ENCODE results near the gene TMEM98.
A peak's percentile ranks its signal among the peaks of the same experiment; 100 is the strongest.

TMEM98 gene

GRCh38 chr17:32992321-32993033, 64.5 kb downstream of the TMEM98 start:
- Histone ChIP-seq H3K4me2 (ENCODE audit: low read depth, low read length) (no peak overlapping the region), H3F3A (ENCODE audit: insufficient read depth, low read length) (peaks cover 19% of the 10 kb centered on the region), H3K4me3 (ENCODE audit: low read length) (no peak overlapping the region), H3K36me3 (replicated peaks; ENCODE audit: insufficient read depth, low read length) (no peaks in the 10 kb centered on the region), H3K27me3 (replicated peaks; ENCODE audit: insufficient read depth, low read length) (no peaks in the 10 kb centered on the region), H3K27ac (ENCODE audit: low read length) (no peak overlapping the region), H3K79me2 (ENCODE audit: low read length) (no peaks in the 10 kb centered on the region), H2AFZ (ENCODE audit: low read length) (no peak overlapping the region), H3K9me2 (replicated peaks; ENCODE audit: insufficient read depth, low read length) (no peaks in the 10 kb centered on the region), H3K9me3 (replicated peaks; ENCODE audit: insufficient read depth, low read length) (no peaks in the 10 kb centered on the region), H3K4me1 (ENCODE audit: low read length) (peaks cover 38% of the 10 kb centered on the region), H4K20me1 (ENCODE audit: insufficient read depth, low read length) (no peaks in the 10 kb centered on the region), H3K9ac (ENCODE audit: low read length) (no peak overlapping the region)
- peak; percentile 31 for DNase-seq
- TF ChIP-seq EZH2phosphoT487 (IDR thresholded peaks at IDR 0.05; ENCODE audit: low read length) (no peak), CTCF (IDR thresholded peaks at IDR 0.05; ENCODE audit: low read length) (no peak), EZH2 (optimal IDR thresholded peaks at IDR 0.05; ENCODE audit: low read depth, low read length) (no peak)

GRCh38 chr17:32993977-32994376, 66.0 kb downstream of the TMEM98 start:
- H3K9me3 ChIP-seq (replicated peaks; ENCODE audit: insufficient read depth, low read length), result no peaks in the 10 kb centered on the region
- H3K4me2 ChIP-seq (ENCODE audit: low read depth, low read length), result peak overlapping the region; percentile 56
- no peaks in the 10 kb centered on the region for H3K79me2 ChIP-seq (ENCODE audit: low read length)
- peak overlapping the region; percentile 32 for H3K9ac ChIP-seq (ENCODE audit: low read length)
- peak; percentile 50 for DNase-seq
- H3K27me3 ChIP-seq (replicated peaks; ENCODE audit: insufficient read depth, low read length), result no peaks in the 10 kb centered on the region
- no peaks in the 10 kb centered on the region for H3K9me2 ChIP-seq (replicated peaks; ENCODE audit: insufficient read depth, low read length)
- peak overlapping the region; percentile 4; the same call in 1 of the 2 replicates for H3K4me3 ChIP-seq (ENCODE audit: low read length)
- peaks cover 16% of the 10 kb centered on the region for H3F3A ChIP-seq (ENCODE audit: insufficient read depth, low read length)
- H4K20me1 ChIP-seq (ENCODE audit: insufficient read depth, low read length), result no peaks in the 10 kb centered on the region
- H3K27ac ChIP-seq (ENCODE audit: low read length), result peak overlapping the region; percentile 87
- H2AFZ ChIP-seq (ENCODE audit: low read length), result peak overlapping the region; percentile 61
- H3K36me3 ChIP-seq (replicated peaks; ENCODE audit: insufficient read depth, low read length), result no peaks in the 10 kb centered on the region
- H3K4me1 ChIP-seq (ENCODE audit: low read length), result peaks cover 42% of the 10 kb centered on the region
- no peak for TF ChIP-seq EZH2phosphoT487 (IDR thresholded peaks at IDR 0.05; ENCODE audit: low read length)
